GM18498 (cell line): Measurements from ENCODE around the gene ZNF641.
"Not testable (repeated sequence)": the region's sequence is repeated elsewhere in the genome, so short reads cannot be mapped to it uniquely, and the experiment has no call there.

Experiments used
- ATAC-seq: cut with Tn5 transposase; IDR thresholded peaks from one replicate; pipeline ENCODE4 v1.9.1; 2021; ENCODE audit warnings: mild to moderate bottlenecking, moderate library complexity; ENCODE audit not compliant: unreplicated experiment

ZNF641 gene

DNA sequence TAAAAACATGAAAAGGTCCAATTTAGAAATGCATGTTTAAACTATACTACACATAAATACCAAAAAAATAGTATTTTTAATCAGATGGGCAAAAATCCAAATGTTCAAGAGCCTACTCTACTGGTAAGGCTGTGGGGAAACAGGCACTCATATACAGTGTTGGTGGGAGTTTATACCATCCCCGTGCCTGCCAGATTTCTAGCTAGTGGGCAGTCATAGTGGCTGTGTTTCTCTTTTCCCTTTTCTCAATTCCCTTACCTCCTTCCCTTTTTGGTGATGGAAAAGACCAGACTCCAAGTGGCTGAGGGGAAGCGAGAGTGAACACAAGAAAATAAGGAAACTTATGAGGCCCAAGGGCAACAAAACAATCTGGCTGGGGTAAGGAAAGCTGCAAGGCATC is 14.7 kb downstream of the ZNF641 start:
- no peak for ATAC-seq

GRCh38 chr12:48334808-48335207 is 15.9 kb downstream of the ZNF641 start:
- no peak for ATAC-seq

GRCh38 chr12:48333680-48334079 is 17.0 kb downstream of the ZNF641 start:
- not testable (repeated sequence) for ATAC-seq

DNA sequence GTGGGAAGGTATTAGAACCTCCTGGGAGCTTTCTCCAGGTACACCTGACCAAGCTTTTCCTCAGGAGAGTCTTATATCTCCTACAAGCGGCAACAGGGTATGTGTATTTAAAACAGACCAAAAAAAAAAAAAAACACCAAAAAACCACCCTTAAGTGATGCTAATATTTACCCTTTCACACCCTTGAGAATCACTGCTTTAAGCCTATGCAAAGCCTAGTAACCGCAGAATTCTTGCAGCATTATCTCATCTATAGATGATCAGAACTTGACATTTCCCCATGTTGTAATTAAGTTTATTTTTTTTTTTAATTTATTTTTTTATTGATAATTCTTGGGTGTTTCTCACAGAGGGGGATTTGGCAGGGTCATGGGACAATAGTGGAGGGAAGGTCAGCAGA is 19.3 kb downstream of the ZNF641 start:
- ATAC-seq: no peak

- ATAC-seq: no peak
These were observed 21.4 kb downstream of the ZNF641 start for GRCh38 chr12:48329199-48329939.

DNA sequence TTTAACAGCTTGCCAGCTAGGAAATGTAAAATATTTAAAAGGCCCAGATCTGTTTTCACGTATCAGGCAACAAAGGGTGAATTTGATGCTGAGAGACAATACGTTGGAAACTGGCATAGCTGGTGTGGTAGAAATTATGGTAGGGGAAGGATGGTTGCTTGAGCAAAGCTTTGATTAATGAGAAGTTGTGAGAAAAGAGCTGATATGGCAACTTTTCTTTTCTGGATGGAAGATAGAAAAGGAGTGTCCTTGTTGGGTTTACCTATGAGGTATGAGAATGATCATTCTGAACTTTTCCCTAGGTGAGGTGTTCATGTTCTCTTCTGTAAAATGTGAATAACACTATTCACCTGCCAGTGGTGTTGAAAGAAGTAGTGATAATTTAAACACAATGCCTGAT is 34.2 kb downstream of the ZNF641 start:
- no peak for ATAC-seq

- no peak for ATAC-seq
These were observed 39.4 kb downstream of the ZNF641 start for GRCh38 chr12:48311313-48311712.

DNA sequence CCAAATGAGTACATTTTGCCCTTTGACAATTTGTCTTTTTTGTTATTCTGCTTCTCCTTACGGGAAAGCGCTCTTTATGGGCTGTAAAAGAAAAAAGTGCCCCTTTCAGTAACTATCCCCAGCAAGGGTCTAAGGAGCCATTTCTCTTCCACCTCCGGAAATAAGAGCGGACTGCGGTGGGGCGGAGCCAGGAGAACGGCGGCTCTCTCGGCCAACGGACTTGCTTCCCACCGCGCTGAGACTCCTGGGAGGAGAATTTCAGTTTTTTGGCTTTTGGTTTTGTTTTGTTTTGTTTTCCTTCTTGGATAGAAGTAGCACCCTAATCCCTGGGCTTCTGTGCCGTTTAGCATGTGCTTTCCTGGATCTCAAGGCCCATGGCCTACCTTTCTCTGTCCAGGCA is 43.5 kb downstream of the ZNF641 start:
- no peak for ATAC-seq

GRCh38 chr12:48305190-48305589 is 45.5 kb downstream of the ZNF641 start:
- no peak for ATAC-seq

DNA sequence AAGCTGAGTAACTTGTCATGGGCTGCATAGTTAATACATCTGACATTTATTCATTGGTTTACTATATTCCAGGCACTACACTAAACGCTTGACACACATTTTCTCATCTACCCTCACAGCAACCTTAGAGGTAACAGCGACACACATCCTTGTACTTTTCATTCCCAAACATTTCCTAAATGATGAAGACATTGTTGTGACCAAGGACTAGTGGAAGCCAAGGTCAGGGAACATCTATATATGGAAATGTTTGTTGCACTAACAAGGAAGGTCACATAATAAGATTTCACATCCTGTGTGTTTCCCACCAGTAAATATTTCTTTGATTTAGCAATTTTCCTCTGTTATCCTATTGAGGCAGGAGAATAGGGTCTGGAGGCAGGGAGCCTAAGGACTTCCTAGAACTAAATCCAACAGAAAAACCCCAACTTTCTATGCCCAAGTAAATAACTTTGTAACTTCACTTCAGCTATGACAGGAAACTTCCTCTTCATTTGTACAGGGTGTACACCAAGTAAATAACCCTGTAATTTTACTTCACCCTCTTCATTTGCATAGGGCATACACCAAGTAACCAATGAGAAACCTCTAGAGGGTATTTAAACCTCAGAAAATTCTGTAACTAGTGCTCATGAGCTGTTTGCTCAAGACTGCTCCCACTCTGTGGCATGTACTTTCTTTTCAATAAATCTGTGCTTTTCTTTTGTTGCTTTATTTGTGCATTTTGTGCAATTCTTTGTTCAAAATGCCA is 48.4 kb downstream of the ZNF641 start:
- no peak for ATAC-seq

GRCh38 chr12:48300774-48301173 is 49.9 kb downstream of the ZNF641 start:
- ATAC-seq: no peak

DNA sequence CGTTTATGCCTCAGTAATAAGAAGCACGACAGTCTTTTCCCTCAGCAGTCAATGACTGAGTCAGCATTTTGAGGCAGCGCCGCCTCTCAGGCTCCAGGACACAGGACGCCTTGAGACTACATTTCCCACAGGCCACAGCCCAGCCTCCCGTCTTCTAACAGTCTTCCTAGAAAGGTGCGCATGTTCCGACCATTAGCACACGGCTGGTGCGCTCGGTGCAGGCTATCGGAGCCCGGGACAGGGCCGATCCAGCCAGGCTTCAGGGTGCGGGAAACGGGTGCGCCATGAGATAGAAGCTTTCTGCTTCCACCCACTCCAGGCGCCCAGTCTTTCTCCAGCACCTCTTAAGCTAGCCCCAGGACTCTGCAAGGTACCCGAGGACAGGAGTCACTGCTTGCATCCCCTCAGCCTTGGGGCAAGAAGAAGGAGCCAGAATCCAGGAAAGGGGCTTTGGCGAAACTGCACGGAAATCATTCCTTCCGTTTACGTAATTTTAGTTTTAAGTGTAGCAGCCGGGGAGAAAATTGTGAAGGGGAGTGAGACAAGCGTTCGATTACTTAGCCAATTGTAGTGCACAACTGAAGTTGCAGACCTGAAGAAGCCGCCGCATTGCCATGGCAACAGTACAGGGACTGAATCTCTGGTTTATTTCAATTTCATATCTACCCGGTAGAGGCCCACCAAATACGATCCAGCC is 54.0 kb downstream of the ZNF641 start:
- no peak for ATAC-seq

- no peak for ATAC-seq
These were observed 58.7 kb downstream of the ZNF641 start for GRCh38 chr12:48292040-48292439.

- no peak for ATAC-seq
These were observed 59.2 kb downstream of the ZNF641 start for GRCh38 chr12:48291511-48291910.

- ATAC-seq: no peak
These were observed 62.1 kb downstream of the ZNF641 start for GRCh38 chr12:48288387-48289268.
